Measurements from ENCODE around the gene CAB39. TPM values are rescaled to one million over a fixed set of nuclear protein-coding genes. Genes with fewer than 3 reads are reported as not detected.

The CAB39 gene
- total and polyA plus RNA-seq, 2 of the 8 experiments (the other 6 are each of a cell fraction or from before 2014, with no cell fraction given), result 16.4 to 50.5 TPM

GRCh38 chr2:230738391-230738811 is 25.8 kb downstream of the CAB39 start:
- DNase-seq (ENCODE audit: low read depth in 1 of 2, low spot score in 2 of 2) (no peak), FAIRE-seq (no peak)
- 86% methylated on average over 1 of the region's 1 CpG; no CpG with 5 or more reads in 1 of the 2 experiments for WGBS, 2 experiments (ENCODE audit: extremely low coverage in 1 of 2, insufficient coverage in 1 of 2, insufficient read length in 1 of 2, insufficient replicate concordance in 2 of 2, low coverage in 1 of 2, low lambda C conversion rate in 2 of 2, missing lambda C conversion rate in 1 of 2)
- Histone ChIP-seq H3K4ac (replicated peaks; ENCODE audit: insufficient read length, low read depth, low read length) (no peak overlapping the region), H2AFZ (ENCODE audit: low read length) (no peak overlapping the region), H3K27ac (ENCODE audit: low read depth, low read length) (no peak overlapping the region), H3K4me3 (ENCODE audit: extremely low read depth in 1 of 4, insufficient read depth in 2 of 4, low read depth in 3 of 4, low read length in 4 of 4) (no peak overlapping the region), H4K8ac (ENCODE audit: extremely low read depth, insufficient read depth, low read length) (no peak overlapping the region), H3K23me2 (ENCODE audit: low read depth, low read length) (no peaks in the 10 kb centered on the region), H2BK20ac (ENCODE audit: low read length) (no peak overlapping the region), H2BK5ac (ENCODE audit: low read depth, low read length) (no peak overlapping the region), H3K56ac (replicated peaks; ENCODE audit: insufficient read length, low read depth, low read length) (no peak overlapping the region), H3K36me3 (ENCODE audit: control insufficient read depth in 2 of 4, insufficient read depth in 4 of 4, low read length in 3 of 4) (no peaks in the 10 kb centered on the region), H2BK12ac (ENCODE audit: low read depth, low read length) (no peak overlapping the region), H2BK15ac (ENCODE audit: low read length) (no peak overlapping the region), H3K14ac (ENCODE audit: insufficient read length) (no peak overlapping the region), H2BK120ac (replicated peaks; ENCODE audit: low read depth, low read length) (no peak overlapping the region), H4K91ac (replicated peaks; ENCODE audit: insufficient read length, low read length) (no peak overlapping the region), H3K27me3 (replicated peaks in 1 of 4; ENCODE audit: control insufficient read depth in 3 of 4, extremely low read depth in 1 of 4, insufficient read depth in 3 of 4, low read length in 3 of 4) (no peaks in the 10 kb centered on the region), H3K9ac (replicated peaks in 1 of 4; ENCODE audit: extremely low read depth in 1 of 4, low read depth in 3 of 4, low read length in 3 of 4) (no peak overlapping the region), H3K9me3 (ENCODE audit: insufficient read depth in 2 of 2, low read depth in 1 of 2, low read length in 1 of 2) (no peaks in the 10 kb centered on the region), H3K23ac (ENCODE audit: insufficient read length) (no peak overlapping the region), H3K18ac (ENCODE audit: extremely low read depth, low read length) (no peak overlapping the region), H3K79me2 (ENCODE audit: control insufficient read depth in 1 of 2, insufficient read depth in 2 of 2, low read length in 2 of 2) (peaks cover 4 to 88% of the 10 kb centered on the region in 2 experiments), H4K20me1 (replicated peaks in 1 of 2; ENCODE audit: control insufficient read depth in 1 of 2, insufficient read depth in 2 of 2, low read length in 2 of 2) (peaks cover 1 to 2% of the 10 kb centered on the region in 2 experiments), H2AK5ac (ENCODE audit: low read depth, low read length) (no peak overlapping the region), H3K79me1 (ENCODE audit: low read depth, low read length) (peaks cover 7% of the 10 kb centered on the region), H4K5ac (ENCODE audit: insufficient read length, low read depth, low read length) (no peak overlapping the region), H3K4me1 (replicated peaks in 1 of 4; ENCODE audit: control insufficient read depth in 3 of 4, insufficient read depth in 4 of 4, low read length in 3 of 4) (peaks cover 0 to 2% (median 1%) of the 10 kb centered on the region in 4 experiments; a peak in 2 of 7 replicates), H3K4me2 (ENCODE audit: insufficient read depth in 1 of 2, low read depth in 2 of 2, low read length in 2 of 2) (no peak overlapping the region)
- CTCF ChIA-PET (ENCODE audit: partially characterized antibody), result interaction anchor here (0.7 to 1.1 kb wide), 3 partner anchors 18 to 29 kb away, joined by 3 read pairs; no protein-coding TSS in a partner anchor
- POLR2A ChIA-PET (ENCODE audit: partially characterized antibody), result no interaction called here
- no peak for TF ChIP-seq KDM4A (IDR thresholded peaks at IDR 0.05; ENCODE audit: low read depth, low read length, severe bottlenecking)
- no peak for TF ChIP-seq POLR2A (IDR thresholded peaks at IDR 0.05; ENCODE audit: control extremely low read depth in 1 of 2, low read depth in 2 of 2, low read length in 2 of 2)
- TF ChIP-seq BACH1 (IDR thresholded peaks at IDR 0.05; ENCODE audit: low read length), result no peak
- no peak for TF ChIP-seq HDAC6 (IDR thresholded peaks at IDR 0.05; ENCODE audit: low read depth, low read length)
- no peak for TF ChIP-seq ASH2L (IDR thresholded peaks at IDR 0.05; ENCODE audit: low read length)
- TF ChIP-seq CEBPB (IDR thresholded peaks at IDR 0.05; ENCODE audit: low read depth, low read length), result no peak
- TF ChIP-seq JUND (IDR thresholded peaks at IDR 0.05; ENCODE audit: low read length), result no peak
- TF ChIP-seq TAF1 (IDR thresholded peaks at IDR 0.05; ENCODE audit: low read depth, low read length), result no peak
- TF ChIP-seq CHD1 (IDR thresholded peaks at IDR 0.05; ENCODE audit: low read depth, low read length), result no peak
- no peak for TF ChIP-seq CBX8 (IDR thresholded peaks at IDR 0.05; ENCODE audit: borderline replicate concordance, low read depth, low read length)
- no peak for TF ChIP-seq TEAD4 (IDR thresholded peaks at IDR 0.05; ENCODE audit: low read depth, low read length)
- TF ChIP-seq RBBP5 (IDR thresholded peaks at IDR 0.05; ENCODE audit: borderline replicate concordance, low read depth, low read length), result no peak
- TF ChIP-seq FOSL1 (IDR thresholded peaks at IDR 0.05; ENCODE audit: insufficient read depth, low read depth, low read length), result no peak
- no peak for TF ChIP-seq GABPA (IDR thresholded peaks at IDR 0.05; ENCODE audit: borderline replicate concordance, insufficient read depth, low read length)
- TF ChIP-seq NANOG (IDR thresholded peaks at IDR 0.05; ENCODE audit: insufficient read depth, low read depth, low read length, poor library complexity, severe bottlenecking), result no peak

Measured in H1 (cell line).